IMR-90 (cell line): ENCODE measurements around the gene SAMD10. TPM values are rescaled to one million over a fixed set of nuclear protein-coding genes. Genes with fewer than 3 reads are reported as not detected.

Source experiments
- ATAC-seq: fragments of 200-7000 bp; cut with Tn5 transposase; 2 replicates; pipeline ENCODE4 v1.9.1; 2020; ENCODE audit warnings: low read depth, mild to moderate bottlenecking, moderate library complexity
- BruUV-seq: library from RNA; stranded (reverse); fragments of 400-500 nt; replicated peaks from 2 replicates; lab custom pipeline; 2021; lab: Mats Ljungman, UMichigan
- CTCF ChIA-PET: fragments of 300-600 bp; formaldehyde crosslinking; extraction: SDS; loops from one replicate; lab custom pipeline; 2021; ENCODE audit warnings: antibody characterized with exemption; lab: Yijun Ruan, JAX
- POLR2A ChIA-PET: fragments of 300-600 bp; sonication (Branson Sonifier 250); formaldehyde crosslinking; loops from one replicate; lab custom pipeline; 2022; ENCODE audit warnings: antibody characterized with exemption; ENCODE audit not compliant: unreplicated experiment; lab: Charles Lee
- DNase-seq: peaks from one replicate; pipeline ENCODE4 v3.0.0; 2013
- H2AFZ ChIP-seq: replicated peaks from 2 replicates; pipeline ENCODE3; 2013; ENCODE audit warnings: low read length, mild to moderate bottlenecking; ENCODE audit not compliant: poor library complexity
- H2AK5ac ChIP-seq: 2 replicates; pipeline ENCODE4 v1.6.1; 2013; ENCODE audit warnings: low read depth, low read length, inconsistent platforms
- H2AK9ac ChIP-seq: replicated peaks from 2 replicates; pipeline ENCODE3; 2013; ENCODE audit warnings: mild to moderate bottlenecking, low read depth, low read length, moderate library complexity; ENCODE audit not compliant: poor library complexity
- H2BK120ac ChIP-seq: 2 replicates; pipeline ENCODE4 v1.6.1; 2013; ENCODE audit warnings: low read depth, low read length, inconsistent platforms
- H2BK15ac ChIP-seq: 3 replicates; pipeline ENCODE4 v1.6.1; 2013; ENCODE audit warnings: low read depth, low read length, inconsistent platforms
- H2BK20ac ChIP-seq: 2 replicates; pipeline ENCODE4 v1.6.1; 2013; ENCODE audit warnings: low read depth, mild to moderate bottlenecking, inconsistent platforms, low read length, moderate library complexity
- H2BK5ac ChIP-seq: 2 replicates; pipeline ENCODE4 v1.6.1; 2013; ENCODE audit warnings: mild to moderate bottlenecking, low read depth, low read length, inconsistent platforms; ENCODE audit not compliant: poor library complexity, severe bottlenecking
- H3K14ac ChIP-seq: replicated peaks from 2 replicates; pipeline ENCODE4 v1.6.1; 2013; ENCODE audit warnings: low read depth, low read length, inconsistent platforms
- H3K18ac ChIP-seq: 2 replicates; pipeline ENCODE4 v1.6.1; 2013; ENCODE audit warnings: low read depth, low read length, control low read depth
- H3K23ac ChIP-seq: 2 replicates; pipeline ENCODE4 v1.6.1; 2013; ENCODE audit warnings: low read depth, low read length, inconsistent platforms
- H3K27ac ChIP-seq: 2 replicates; pipeline ENCODE4 v1.5.1; 2013; ENCODE audit warnings: mild to moderate bottlenecking, control low read depth, low read length; ENCODE audit not compliant: insufficient read depth
- H3K27me3 ChIP-seq: 2 replicates; pipeline ENCODE4 v1.6.1; 2013; ENCODE audit warnings: low read length; ENCODE audit not compliant: control insufficient read depth, insufficient read depth
- H3K36me3 ChIP-seq: 2 replicates; pipeline ENCODE4 v1.6.1; 2013; ENCODE audit warnings: low read length, mixed read lengths; ENCODE audit not compliant: control insufficient read depth, insufficient read depth
- H3K4ac ChIP-seq: 2 replicates; pipeline ENCODE4 v1.6.1; 2013; ENCODE audit warnings: low read depth, low read length, inconsistent platforms
- H3K4me1 ChIP-seq: 2 replicates; pipeline ENCODE4 v1.6.1; 2013; ENCODE audit warnings: low read length, mixed read lengths; ENCODE audit not compliant: control insufficient read depth, insufficient read depth
- H3K4me2 ChIP-seq: 2 replicates; pipeline ENCODE4 v1.6.1; 2013; ENCODE audit warnings: low read depth, mild to moderate bottlenecking, control low read depth, low read length, moderate library complexity
- H3K4me3 ChIP-seq: 2 replicates; pipeline ENCODE4 v1.5.1; 2013; ENCODE audit warnings: low read depth, mild to moderate bottlenecking, control low read depth, low read length, moderate library complexity; ENCODE audit not compliant: insufficient read depth
- H3K56ac ChIP-seq: 2 replicates; pipeline ENCODE4 v1.6.1; 2013; ENCODE audit warnings: low read length, inconsistent platforms; ENCODE audit not compliant: insufficient read depth; ENCODE audit errors: extremely low read depth
- H3K79me1 ChIP-seq, 2 experiments: 2 replicates each; pipeline ENCODE4 v1.6.1; 2013; ENCODE audit warnings: low read length in 2 of 2, inconsistent platforms in 1 of 2, low read depth in 1 of 2
- H3K9ac ChIP-seq: 2 replicates; pipeline ENCODE4 v1.6.1; 2013; ENCODE audit warnings: low read depth, low read length, control low read depth
- H3K9me1 ChIP-seq: 2 replicates; pipeline ENCODE4 v1.6.1; 2013; ENCODE audit warnings: low read length, inconsistent platforms; ENCODE audit not compliant: insufficient read depth
- H3K9me3 ChIP-seq: 2 replicates; pipeline ENCODE4 v1.6.1; 2013; ENCODE audit warnings: low read length; ENCODE audit not compliant: control insufficient read depth, insufficient read depth
- H4K20me1 ChIP-seq: 2 replicates; pipeline ENCODE4 v1.6.1; 2013; ENCODE audit warnings: low read length, inconsistent platforms; ENCODE audit not compliant: insufficient read depth
- H4K5ac ChIP-seq: 2 replicates; pipeline ENCODE4 v1.6.1; 2013; ENCODE audit warnings: mild to moderate bottlenecking, low read depth, low read length, control low read depth
- H4K8ac ChIP-seq, 2 experiments: 2 replicates each; pipeline ENCODE4 v1.6.1; 2013; ENCODE audit warnings: low read depth in 2 of 2, low read length in 2 of 2, control low read depth in 1 of 2, inconsistent platforms in 1 of 2
- H4K91ac ChIP-seq: 2 replicates; pipeline ENCODE4 v1.6.1; 2013; ENCODE audit warnings: low read depth, low read length, inconsistent platforms; ENCODE audit not compliant: insufficient read depth
- BHLHE40 ChIP-seq: fragments of 150-350 bp; IDR thresholded peaks from 2 replicates; pipeline ENCODE4 v1.6.1; 2016; ENCODE audit warnings: mild to moderate bottlenecking, low read depth, low read length
- CEBPB ChIP-seq: IDR thresholded peaks from 2 replicates; pipeline ENCODE4 v1.6.1; 2012; ENCODE audit warnings: low read depth, low read length, improper control_type of control experiment
- MAZ ChIP-seq: IDR thresholded peaks from 2 replicates; pipeline ENCODE4 v1.6.1; 2012; ENCODE audit warnings: low read depth, mild to moderate bottlenecking, low read length, improper control_type of control experiment, moderate library complexity, borderline replicate concordance
- WGBS, 2 experiments: methylation state at CpG; one replicate each; pipeline versions ENCODE4 v1.1.5 to v1.1.7; 2013; ENCODE audit warnings: missing lambda C conversion rate in 2 of 2; ENCODE audit not compliant: insufficient read length in 1 of 2; ENCODE audit errors: extremely low coverage in 2 of 2; 5-methylcytosine and 5-hydroxymethylcytosine counted together
- dilution Hi-C: fragments of 300-500 bp; cut with HindIII; formaldehyde crosslinking; loops from one replicate; pipeline ENCODE4 v1.14.3; 2018; ENCODE audit warnings: low sequenced_read_pairs; ENCODE audit not compliant: unreplicated experiment
- in situ Hi-C: fragments of 300-500 bp; cut with MboI; formaldehyde crosslinking; loops from 3 replicates; pipeline ENCODE4 v1.14.3; 2019; ENCODE audit warnings: low sequenced_read_pairs, inconsistent platforms, mixed read lengths
- intact Hi-C: fragments of 100-400 bp; cut with micrococcal nuclease; formaldehyde crosslinking; loops from 2 replicates; pipeline ENCODE4 v1.10.0; 2022
- polyA plus RNA-seq, 3 experiments: library from polyadenylated mRNA; depleted of rRNA; stranded (reverse); fragments of >200 nt; gene quantifications; 2 replicates each; pipeline ENCODE4 v1.2.3, GENCODE V29; 2012; ENCODE audit warnings: low replicate concordance in 1 of 3
- total RNA-seq: library from RNA; depleted of rRNA; stranded (reverse); fragments of >200 nt; gene quantifications from 2 replicates; pipeline ENCODE4 v1.2.3, GENCODE V29; 2012

SAMD10 gene
- total and polyA plus RNA-seq, 2 of the 4 experiments (the other 2 are of a cell fraction), result 0.54 to 4.1 TPM

DNA sequence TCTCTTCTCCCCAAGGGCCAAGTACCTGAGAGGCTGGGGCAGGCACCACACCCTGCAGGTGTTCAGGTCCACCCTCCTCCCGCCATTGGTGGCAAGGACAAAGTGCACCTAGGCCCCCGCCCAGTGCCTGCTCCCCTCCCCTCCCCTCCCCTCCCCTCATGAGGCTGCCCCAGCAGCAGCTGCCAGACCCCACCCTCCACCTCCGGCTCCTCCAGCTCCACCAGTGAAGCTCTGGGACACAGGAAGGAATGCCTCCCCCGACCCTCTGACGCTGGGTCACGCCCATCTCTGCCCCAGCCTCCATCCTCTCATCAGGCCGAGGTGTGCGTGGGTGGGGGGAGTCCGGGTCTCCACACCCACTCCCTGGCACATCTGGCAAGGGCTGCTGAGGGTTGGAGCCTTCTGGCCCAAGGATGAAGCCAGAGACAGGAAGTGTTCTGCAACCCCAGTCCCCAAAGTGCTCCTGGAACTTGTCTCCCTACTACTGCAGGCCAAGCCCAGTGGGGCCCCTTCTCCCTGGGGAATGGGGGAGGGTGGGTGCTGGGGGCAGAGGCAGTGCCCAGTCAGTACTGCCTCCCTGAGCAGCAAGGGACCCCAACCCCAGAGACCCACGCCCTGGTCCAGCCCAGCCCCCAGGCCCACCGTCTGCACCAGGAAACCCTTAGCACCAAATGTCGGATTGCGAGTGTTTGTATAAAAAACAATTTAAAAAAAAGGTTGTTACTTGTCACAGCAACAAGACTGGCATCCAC lies 21.6 kb downstream of the SAMD10 start (continued):
- no peak for TF ChIP-seq MAZ

DNA sequence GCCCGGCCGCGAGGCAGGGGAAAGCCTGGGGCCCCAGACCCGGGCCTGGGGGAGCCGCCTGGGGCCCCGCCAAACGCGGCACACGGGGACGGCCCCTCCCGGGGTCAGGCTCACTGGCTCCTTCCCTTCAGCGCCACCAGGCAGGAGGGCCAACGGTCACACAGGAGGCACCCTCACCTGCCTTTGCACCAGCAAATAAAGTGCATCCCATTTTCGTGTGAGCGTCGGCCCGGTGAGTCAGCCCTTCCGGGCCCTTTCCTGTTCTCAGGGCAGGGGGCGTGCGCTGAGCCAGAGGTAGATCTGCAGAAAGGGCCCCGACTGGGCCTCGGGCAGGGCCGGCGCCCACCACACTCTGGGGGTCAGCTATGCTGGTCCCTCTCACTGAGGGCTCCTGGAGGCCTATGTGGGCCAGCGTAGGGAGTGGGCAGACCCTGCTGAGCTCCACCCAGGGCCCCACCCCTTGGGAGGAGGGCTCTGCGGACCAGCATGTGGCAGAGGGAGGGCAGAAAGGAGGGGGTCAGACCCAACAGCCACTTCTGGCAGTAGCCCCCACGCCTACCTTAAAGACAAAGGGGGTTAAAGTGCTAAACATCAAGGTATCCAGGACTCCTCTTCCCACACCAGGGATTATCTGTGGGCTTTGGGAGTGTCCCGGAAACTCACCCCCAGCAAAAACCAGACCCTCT lies 22.3 kb downstream of the SAMD10 start:
- peak overlapping the region; percentile 72 for H3K4me2 ChIP-seq
- no peak overlapping the region for H3K56ac ChIP-seq
- ChIA-PET CTCF (interaction anchor here (0.6 to 1.2 kb wide), 2 partner anchors 16 to 98 kb away, joined by 3 read pairs; no protein-coding TSS in a partner anchor), POLR2A (interaction anchor here (0.7 kb wide), 1 partner anchor 11 kb away, joined by 3 read pairs; no protein-coding TSS in a partner anchor)
- H2AFZ ChIP-seq, result peak overlapping the region; percentile 78
- no peaks in the 10 kb centered on the region for H3K9me3 ChIP-seq
- H3K4ac ChIP-seq, result 0 out of 2 replicates have a peak overlapping the region, but pooled peaks have one; percentile 56
- in situ Hi-C loops (no loop called here), dilution Hi-C loops (no loop called here), intact Hi-C loops (loop anchor here (5.0 kb wide), 1 partner anchor 420 kb away; the partner anchor contains the start of gene PTK6)
- H4K8ac ChIP-seq, result peak overlapping the region in 1 of 2 experiments; percentile 57
- H3K14ac ChIP-seq, result no peak overlapping the region; the same call in none of the 2 replicates
- 0 out of 2 replicates have a peak overlapping the region, but pooled peaks have one; percentile 32 for H4K91ac ChIP-seq
- H3K4me3 ChIP-seq, result peak overlapping the region; percentile 37
- peak; percentile 49 for DNase-seq
- peak; percentile 57 for ATAC-seq
- H4K20me1 ChIP-seq, result peaks cover 23% of the 10 kb centered on the region
- no peak overlapping the region for H2BK15ac ChIP-seq
- H3K4me1 ChIP-seq, result peaks cover 16% of the 10 kb centered on the region
- no peak overlapping the region for H2BK120ac ChIP-seq
- no TSS peak for BruUV-seq
- no peak overlapping the region for H2BK5ac ChIP-seq
- peaks cover 28% of the 10 kb centered on the region; the same call in 1 of the 2 replicates for H3K36me3 ChIP-seq
- peak overlapping the region; percentile 19 for H3K27ac ChIP-seq
- no peaks in the 10 kb centered on the region for H3K27me3 ChIP-seq
- H2AK5ac ChIP-seq, result peak overlapping the region; percentile 88; the same call in 1 of the 2 replicates
- no peak overlapping the region for H2BK20ac ChIP-seq
- no peak overlapping the region for H3K23ac ChIP-seq
- TF ChIP-seq BHLHE40 (no peak), MAZ (peak; percentile 45; the same call in 1 of the 2 replicates), CEBPB (no peak)
- H3K9me1 ChIP-seq, result peaks cover 12% of the 10 kb centered on the region
- H3K9ac ChIP-seq, result no peak overlapping the region
- WGBS, 2 experiments, result 0% methylated on average over 9 of the region's 28 CpGs; no CpG with 5 or more reads in 1 of the 2 experiments
- H3K79me1 ChIP-seq, result peaks cover 3 to 33% of the 10 kb centered on the region in 2 experiments; a peak in 2 of 4 replicates
- no peak overlapping the region for H4K5ac ChIP-seq
- peak overlapping the region; percentile 96 for H2AK9ac ChIP-seq
- H3K18ac ChIP-seq, result no peak overlapping the region
